Colon (tissue), 2 donors: Measurements from ENCODE around the gene CELF4.

ENCODE experiments used
- FAIRE-seq: peaks from 2 replicates; lab custom pipeline; 2012; peaks lifted over from hg19 to GRCh38; lab: Jason Lieb, UNC
- donor health status: control.
- donor health status: control.

CELF4 gene

GRCh38 chr18:37572736-37573135 lies 7.1 kb upstream of the CELF4 start:
- FAIRE-seq, result no peak

- no peak for FAIRE-seq
These were observed 5.7 kb upstream of the CELF4 start for GRCh38 chr18:37571266-37571665.

- FAIRE-seq, result no peak
These were observed 4.8 kb upstream of the CELF4 start for GRCh38 chr18:37570336-37570930.

GRCh38 chr18:37568671-37569070 lies 3.1 kb upstream of the CELF4 start:
- no peak for FAIRE-seq

GRCh38 chr18:37567994-37568359 lies 2.4 kb upstream of the CELF4 start:
- FAIRE-seq, result no peak

GRCh38 chr18:37567061-37567993 lies 1.7 kb upstream of the CELF4 start:
- no peak for FAIRE-seq

GRCh38 chr18:37566479-37567060 lies 972 bp upstream of the CELF4 start:
- no peak for FAIRE-seq

GRCh38 chr18:37565977-37566478 lies 430 bp upstream of the CELF4 start:
- no peak for FAIRE-seq

- no peak for FAIRE-seq
These were observed 892 bp downstream of the CELF4 start for GRCh38 chr18:37564711-37565100.

GRCh38 chr18:37563931-37564392 lies 1.6 kb downstream of the CELF4 start:
- FAIRE-seq, result no peak

- no peak for FAIRE-seq
These were observed 3.6 kb downstream of the CELF4 start for GRCh38 chr18:37561986-37562385.

GRCh38 chr18:37560003-37560402 lies 5.6 kb downstream of the CELF4 start:
- no peak for FAIRE-seq

- FAIRE-seq, result no peak
These were observed 6.4 kb downstream of the CELF4 start for GRCh38 chr18:37559194-37559593.

- FAIRE-seq, result no peak
These were observed 11.2 kb downstream of the CELF4 start for GRCh38 chr18:37554399-37554787.

GRCh38 chr18:37553633-37554398 lies 11.8 kb downstream of the CELF4 start:
- no peak for FAIRE-seq

GRCh38 chr18:37552286-37552685 lies 13.3 kb downstream of the CELF4 start:
- no peak for FAIRE-seq

- no peak for FAIRE-seq
These were observed 13.8 kb downstream of the CELF4 start for GRCh38 chr18:37551846-37552245.

- FAIRE-seq, result no peak
These were observed 14.3 kb downstream of the CELF4 start for GRCh38 chr18:37551249-37551648.

- no peak for FAIRE-seq
These were observed 15.3 kb downstream of the CELF4 start for GRCh38 chr18:37550118-37550875.

- no peak for FAIRE-seq
These were observed 16.8 kb downstream of the CELF4 start for GRCh38 chr18:37548679-37549289.

- FAIRE-seq, result no peak
These were observed 18.3 kb downstream of the CELF4 start for GRCh38 chr18:37547196-37547827.
